HG02610 (cell line): ENCODE data around the gene NTNG1.
"Not testable (repeated sequence)": the region's sequence is repeated elsewhere in the genome, so short reads cannot be mapped to it uniquely, and the experiment has no call there.

Source experiments
- ATAC-seq: cut with Tn5 transposase; IDR thresholded peaks from one replicate; pipeline ENCODE4 v1.9.1; 2021; ENCODE audit warnings: mild to moderate bottlenecking, moderate library complexity; ENCODE audit not compliant: unreplicated experiment

NTNG1 gene

DNA sequence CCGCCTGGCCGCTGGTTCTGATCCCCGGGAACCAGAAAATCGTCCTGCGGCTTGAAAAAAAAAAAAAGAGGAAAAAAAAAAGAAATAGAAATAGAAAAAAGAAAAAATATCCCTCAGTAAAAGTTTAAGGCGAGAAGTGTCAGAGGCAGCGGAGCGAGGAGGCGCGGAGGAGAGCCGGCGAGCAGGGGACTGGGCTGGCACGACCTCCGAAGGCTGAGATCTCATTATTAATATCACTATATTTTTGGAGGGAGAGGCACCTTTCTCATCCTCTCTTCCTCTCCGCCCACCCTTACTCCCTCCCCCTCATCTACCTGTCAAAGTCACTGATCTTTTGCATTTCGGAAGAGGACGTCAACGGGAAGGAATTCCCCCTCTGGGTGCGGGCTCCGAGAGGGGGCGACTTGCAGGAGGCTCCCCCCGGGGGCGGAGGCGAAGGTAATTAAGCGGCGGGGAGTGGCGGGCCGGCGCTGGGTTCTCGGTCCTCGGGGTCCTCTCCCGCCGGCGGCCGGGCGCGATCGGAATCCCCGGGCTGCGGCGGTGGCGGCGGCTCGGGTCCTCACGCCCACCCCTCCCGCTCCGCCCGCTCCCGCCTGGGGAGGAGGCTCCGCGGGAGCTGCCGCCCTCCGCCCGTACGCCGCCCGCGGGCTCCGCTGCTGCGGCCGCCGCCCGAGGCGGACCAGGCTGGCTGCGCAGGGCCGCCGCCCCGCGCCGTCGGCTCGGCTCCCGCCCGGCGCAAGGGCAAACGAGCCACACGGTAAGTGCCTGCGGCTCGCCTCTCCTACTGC, at the start of gene NTNG1:
Gene NTNG1 (plus strand): TSS at position 337 of the 788 bp plus-strand sequence.
- ATAC-seq: peak; percentile 35

DNA sequence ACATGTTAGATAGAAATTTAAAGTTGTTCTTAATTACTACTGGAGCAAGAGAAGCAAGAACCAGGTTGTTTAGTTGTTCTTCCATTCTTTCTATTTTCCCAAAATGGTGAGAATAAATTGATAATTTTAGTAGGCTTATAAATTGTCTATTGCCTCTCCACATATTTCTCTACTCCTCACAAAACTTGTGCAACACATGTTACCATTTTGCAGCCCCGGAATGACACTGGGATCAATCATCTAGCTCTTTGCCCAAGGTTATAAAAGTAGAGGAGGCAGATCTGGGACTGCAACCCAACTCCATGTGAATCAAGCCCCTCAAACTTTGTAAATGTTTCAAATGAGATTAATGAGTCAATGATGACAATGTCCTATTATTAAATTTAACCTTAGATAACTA, 49.4 kb upstream of the NTNG1 start:
- ATAC-seq: no peak

DNA sequence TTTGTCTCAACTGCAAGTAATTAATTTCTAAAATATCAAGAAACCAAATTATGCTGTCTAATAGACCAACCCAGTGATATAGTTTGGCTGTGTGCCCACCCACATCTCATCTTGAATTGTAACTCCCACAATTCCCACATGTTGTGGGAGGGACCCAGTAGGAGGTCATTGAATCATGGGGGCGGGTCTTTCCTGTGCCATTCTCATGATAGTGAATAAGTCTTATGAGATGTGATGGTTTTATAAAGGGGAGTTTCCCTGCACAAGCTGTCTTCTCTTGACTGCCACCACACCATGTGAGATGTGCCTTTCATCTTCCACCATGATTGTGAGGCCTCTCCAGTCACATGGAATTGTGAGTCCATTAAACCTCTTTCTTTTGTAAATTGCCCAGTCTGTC, 47.4 kb upstream of the NTNG1 start:
- not testable (repeated sequence) for ATAC-seq

DNA sequence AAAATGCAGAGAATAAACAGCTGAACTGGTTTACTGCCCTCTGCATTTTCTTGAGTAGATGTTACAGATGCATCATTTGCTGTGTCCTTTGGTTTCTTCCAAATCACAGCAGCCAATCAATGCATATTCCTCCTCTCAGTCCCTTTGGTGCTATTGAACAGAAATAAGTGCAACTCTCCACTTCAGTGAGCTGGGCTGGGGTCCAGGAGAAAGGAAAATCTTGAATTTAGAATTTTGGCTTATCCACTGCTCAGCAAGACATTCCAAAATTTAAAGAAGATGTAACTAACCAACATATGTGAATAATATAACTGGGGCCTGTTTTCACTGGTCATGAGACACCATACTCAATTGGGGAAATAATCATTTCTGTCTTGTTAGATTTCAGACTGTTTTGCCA, 45.2 kb upstream of the NTNG1 start:
- ATAC-seq: no peak

DNA sequence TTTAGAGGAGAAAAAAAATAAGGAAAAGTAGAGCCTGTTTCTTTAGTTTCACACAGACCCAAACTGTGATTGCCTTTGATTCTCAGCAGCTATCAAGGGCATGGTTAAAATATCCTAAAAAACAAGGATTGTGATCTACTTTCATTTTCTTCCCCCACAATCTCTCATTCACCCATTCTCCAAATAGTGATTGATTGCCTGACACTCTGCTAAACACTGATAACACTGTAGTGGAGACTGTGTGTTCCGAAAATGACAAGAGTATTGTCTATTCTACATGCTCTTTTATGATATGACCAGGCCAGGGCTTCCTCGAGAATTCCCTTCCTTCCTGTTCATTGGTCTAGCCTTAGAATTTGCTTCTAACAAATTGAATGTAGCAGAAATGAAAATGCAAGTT, 44.1 kb upstream of the NTNG1 start:
- no peak for ATAC-seq

DNA sequence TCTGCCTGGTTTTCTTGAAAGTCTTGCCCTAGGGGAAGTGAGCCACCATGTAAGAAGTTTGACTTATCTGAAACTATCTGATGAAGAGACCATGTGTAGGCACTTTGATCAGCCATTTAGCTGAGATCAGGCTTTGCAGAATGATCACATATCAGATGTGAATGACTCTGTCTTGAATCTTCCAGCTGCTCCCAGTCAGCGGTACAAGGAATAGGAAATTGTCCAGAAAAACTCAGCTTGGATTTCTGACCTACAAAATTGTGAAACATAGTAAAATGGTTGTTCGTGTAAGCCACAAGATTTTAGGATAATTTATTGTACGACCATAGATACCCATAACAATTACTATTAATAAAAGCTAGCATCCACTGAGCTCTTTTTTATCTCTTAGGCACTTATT, 41.9 kb upstream of the NTNG1 start:
- no peak for ATAC-seq

DNA sequence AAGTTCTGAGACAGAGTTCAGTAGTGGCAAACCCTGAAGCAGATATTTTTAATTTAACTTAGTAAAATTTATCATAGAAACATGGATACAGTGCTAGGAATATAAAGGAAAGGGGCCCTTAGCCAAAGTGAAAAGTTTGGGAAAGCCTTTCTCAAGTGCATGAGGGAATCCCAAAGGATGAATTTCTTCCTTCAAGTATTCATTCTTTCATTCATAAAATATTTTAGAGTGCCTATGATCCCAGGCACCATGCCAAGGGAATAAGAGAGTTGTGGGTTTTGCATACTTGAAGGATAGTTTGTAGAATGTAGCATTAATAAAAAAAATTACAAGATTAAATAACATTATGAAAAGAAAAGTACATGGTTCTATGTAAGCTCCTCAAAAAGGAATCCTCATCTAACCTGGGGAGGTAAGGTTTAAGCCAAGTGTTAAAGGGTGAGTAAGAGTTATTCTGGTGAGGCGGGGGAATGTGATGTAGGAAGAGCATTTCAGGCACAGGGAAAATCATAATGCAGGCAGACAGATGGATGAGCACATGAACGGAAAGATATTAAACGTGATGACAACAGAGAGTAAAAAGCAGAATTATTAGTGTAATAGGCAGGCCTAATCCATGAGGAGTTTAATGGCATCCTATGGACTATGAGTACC, 40.4 kb upstream of the NTNG1 start:
- no peak for ATAC-seq

DNA sequence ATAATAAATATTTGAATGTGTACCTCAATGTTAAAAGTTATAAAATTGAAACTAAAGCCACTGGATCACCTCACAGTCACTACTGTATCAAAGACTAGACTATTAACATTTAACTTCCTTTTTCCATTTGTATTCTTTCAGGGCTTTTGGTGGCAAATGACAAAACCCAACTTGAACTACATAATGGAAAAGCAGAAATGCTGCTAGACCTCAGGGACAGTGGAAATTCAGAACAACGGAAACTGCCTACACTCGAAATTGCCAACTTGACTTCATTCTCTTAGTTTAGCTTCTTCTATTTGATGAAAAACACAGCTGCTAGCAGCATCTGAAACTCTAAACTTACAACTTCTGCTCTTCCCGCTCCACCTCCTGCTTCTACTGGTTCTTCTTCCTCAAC, 34.9 kb upstream of the NTNG1 start:
- ATAC-seq: no peak

DNA sequence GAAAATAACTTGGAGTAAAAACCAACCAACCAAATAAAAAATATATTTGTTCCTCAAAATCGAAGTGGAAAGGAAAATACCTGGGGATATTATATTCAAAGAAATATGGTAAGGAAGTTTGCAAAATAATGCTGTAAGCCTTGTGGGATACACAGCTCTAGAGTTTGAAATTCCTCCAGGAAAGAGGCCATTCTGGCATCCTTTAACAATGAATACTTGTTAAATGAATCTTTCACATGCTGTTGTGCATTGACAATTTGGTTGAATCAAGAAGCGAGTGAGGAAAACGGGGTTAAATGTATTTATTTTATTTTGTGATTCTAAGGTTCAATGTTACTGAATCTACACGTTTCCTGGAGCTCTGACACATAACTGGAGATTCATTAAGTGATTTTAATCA, 30.5 kb upstream of the NTNG1 start:
- ATAC-seq: no peak

DNA sequence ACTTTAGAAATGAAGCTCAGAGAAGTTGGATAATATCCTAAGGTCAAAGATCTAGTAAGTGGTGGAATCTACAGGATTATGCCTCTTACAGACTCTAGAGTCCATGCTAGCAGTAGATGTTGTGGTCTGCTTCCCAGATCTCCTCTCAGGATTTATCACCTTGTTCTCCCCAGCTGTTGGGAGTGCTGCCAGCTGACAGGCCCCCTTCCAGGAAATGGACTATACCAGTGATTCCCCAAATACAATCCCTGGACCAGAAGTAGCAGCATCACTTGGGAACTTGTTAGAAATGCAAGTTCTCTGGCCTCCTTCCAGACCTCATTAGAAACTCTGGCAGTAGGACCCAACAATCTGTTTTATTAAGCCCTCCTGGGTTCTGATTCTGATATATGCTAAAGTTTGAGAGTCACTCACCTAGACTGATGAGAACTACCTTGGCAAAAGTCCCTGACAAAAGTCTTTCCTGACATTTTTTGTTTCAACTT, 24.5 kb upstream of the NTNG1 start:
- ATAC-seq: no peak

DNA sequence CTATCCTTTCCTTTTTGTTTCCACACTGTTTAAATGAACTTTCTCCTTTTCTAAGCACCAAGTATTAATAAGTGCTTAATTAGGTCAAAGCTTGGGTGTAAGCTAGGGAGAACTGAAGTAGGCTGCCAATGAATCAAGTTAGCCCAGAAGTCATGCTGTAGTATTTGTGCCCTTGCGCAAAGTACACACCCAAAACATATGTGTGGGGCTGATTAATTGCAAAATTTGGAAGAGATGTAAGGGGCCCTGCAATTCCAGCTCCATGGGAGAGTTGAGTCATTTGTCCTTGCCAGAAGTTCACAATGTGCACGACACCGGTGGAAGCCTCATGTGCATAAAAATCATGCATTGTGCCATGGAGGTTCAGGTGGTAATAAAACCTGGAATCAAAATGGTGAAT, 18.6 kb upstream of the NTNG1 start:
- ATAC-seq: no peak

DNA sequence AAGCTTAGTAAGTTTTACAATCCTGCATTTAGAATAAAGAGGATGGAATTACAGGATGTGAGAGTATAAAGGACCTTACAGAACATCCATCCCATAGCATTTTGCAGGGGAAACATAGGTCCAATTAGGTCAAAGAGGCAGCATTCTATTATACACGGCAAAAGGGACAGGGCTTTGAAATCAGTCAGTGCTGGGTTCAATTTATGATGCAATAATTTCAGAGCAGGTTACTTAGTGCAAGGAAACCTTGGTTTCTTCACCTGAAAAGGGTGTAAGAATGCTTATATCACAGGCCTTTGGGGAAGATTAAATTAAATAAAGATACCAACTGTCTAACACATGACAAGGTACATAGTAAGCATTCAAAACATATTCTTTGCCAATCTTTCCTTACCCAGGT, 17.1 kb upstream of the NTNG1 start:
- ATAC-seq: no peak

DNA sequence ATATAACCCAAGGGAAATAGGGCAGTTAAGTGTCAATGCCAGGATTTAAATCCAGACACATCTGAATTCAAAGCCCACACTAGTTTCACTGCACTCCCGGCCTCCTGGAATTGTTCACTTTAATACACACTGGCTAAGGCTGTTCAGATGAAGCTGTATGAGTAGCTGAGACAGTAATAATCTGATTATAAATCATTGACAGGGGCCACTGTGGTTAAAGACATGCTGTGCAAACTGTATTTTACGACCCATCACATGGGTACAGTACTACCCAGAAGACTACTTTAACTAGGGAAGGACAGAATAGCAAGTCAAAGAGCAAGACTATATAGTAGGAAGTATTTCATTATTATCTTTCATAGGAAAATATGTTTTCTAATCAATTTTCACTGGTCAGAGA, 16.1 kb upstream of the NTNG1 start:
- ATAC-seq: no peak

DNA sequence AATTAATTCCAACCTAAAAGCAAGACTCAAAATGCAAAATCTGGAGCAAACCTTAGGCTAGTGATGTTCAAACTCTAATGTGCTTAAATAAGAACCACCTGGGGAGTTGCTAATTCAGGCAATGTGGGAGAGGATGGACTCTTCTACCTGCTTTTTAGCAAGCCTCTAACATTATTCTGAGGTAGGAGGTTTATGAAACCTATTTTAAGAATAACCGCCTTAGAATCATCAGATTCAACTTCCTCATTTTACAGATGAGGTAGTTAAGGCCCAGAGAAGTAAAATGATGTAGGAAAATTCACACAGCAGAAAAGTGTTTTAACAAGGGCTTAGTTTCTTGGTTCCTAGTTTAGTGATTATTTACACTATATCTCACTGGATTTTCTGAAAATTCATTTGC, 8.6 kb upstream of the NTNG1 start:
- ATAC-seq: no peak

DNA sequence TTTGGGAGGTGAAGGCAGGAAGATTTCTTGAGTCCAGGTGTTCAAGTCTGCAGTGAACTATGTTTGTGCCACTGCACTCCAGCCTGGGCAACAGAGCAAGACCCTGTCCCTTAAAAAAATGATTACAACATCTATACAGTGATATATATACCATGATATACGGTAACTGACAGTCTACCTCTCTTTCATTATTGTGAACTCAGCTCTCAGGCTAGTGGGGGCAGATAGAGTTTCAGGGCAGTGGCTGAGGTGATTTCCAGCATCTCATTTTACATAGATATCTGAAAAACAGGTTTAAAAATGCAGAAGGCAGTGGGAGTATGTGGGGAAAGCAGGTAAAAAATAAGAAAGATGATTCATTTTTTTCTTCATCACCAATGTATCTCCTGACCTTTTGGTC, 8.1 kb upstream of the NTNG1 start:
- peak; percentile 44 for ATAC-seq

DNA sequence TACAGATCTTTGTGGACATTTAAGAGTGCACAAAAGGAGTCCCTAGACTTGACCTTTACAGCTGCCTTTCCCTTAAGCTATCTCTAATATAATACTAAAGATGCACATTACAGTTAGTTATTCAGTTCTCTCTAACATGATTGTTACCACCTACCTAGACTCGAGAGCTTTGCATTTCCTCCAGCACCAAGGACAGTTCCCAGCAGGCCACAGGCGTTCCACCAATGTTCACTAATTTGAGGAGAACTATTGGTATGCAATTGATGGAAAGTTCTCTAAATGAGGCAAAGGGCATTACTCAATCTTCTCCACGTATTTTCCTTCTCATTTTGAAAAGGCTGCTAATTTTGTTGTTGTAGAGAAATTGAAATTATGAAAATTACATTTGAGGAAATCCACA, 5.4 kb upstream of the NTNG1 start:
- no peak for ATAC-seq

DNA sequence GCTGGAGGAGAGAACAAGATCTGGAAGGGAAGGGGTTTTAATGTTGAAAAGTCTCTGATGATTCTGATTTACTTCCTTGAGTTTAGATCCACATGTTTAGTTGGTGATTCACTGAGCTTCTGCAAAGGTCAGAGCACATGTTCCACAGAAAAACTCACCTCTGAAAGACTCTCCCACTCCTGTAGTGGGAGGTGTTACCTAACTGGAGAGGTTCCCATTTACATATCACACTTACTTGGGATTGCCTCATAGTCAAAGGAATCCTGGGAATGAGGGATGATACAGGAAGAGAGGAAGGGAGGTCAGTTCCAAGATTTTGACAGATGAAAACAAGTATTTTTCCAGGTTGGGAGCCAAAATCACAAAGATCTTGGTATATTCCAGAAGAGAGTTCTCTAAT, 2.7 kb upstream of the NTNG1 start:
- ATAC-seq: no peak

DNA sequence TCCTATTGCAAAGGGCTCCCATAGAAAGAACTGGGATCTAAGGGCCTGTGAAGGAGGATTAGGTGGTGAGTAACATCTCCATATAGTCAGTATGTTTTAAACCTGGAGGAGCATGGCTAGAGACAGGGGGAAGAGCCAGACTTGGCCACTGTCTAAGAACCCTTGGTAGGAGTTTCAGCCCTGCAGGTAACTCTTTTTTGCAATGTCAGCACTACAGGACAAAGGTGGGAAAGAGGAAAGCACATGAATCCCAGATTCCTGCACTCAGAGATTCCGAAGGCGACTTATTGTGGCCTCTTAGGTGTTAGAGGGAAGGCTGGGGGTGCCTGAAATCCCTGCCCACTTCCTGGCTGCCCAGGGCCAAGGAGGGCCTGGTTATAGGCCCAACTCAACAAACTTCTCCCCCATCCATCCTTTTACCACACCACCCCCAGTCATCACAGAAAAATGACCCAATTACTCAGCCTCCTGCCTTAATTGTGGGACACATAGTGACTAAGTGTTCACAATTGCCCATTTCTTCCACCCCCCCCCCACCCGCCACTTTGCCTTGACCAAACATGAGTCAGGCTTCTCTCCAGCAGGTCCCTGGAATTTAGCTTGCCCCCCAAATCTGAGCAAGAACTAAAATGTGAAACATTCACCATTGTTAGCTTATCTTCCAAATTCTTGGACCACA, 1.9 kb upstream of the NTNG1 start:
- no peak for ATAC-seq

DNA sequence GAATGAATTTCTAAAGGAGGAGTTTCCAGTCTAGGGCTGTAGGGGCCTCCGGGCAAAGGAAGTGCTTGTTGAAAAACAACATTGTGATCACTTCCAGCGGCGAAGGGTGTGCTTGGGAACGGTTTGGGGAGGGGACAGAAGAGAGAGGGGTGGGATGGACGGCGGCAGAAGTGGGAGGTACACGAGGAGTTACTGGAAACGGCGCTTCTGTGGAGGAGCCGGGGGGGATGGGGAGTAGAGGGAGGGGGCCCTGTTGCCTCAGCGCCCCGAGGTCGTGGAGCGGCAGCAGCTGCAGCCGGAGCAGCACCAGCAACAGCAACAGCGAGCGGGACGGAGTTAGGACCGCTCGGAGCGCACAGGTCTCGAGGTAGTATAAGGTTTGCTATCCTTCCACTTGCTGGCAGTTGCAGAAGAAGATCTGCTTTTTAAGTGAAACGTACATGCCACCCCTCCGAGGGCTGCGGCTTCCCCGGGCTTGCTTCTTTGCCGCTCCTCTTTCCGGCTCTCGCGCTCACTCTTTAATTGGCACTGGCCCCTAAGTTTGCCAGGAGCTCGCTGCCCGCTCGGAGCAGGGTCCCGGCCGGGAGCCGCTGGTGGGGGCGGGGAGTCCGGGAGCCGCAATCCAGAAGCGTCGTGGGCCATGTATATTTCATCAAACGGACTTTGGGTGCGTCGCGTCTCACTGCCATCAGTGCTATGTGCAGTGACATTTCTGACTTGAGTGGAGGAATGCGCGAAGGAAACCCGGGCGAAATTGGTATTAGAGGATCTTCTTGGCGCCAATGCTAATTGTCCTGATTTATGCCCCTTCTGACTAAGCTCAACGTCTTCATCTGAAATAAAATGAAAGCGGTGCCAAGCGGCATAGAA, 771 bp upstream of the NTNG1 start:
- peak; percentile 41 for ATAC-seq

DNA sequence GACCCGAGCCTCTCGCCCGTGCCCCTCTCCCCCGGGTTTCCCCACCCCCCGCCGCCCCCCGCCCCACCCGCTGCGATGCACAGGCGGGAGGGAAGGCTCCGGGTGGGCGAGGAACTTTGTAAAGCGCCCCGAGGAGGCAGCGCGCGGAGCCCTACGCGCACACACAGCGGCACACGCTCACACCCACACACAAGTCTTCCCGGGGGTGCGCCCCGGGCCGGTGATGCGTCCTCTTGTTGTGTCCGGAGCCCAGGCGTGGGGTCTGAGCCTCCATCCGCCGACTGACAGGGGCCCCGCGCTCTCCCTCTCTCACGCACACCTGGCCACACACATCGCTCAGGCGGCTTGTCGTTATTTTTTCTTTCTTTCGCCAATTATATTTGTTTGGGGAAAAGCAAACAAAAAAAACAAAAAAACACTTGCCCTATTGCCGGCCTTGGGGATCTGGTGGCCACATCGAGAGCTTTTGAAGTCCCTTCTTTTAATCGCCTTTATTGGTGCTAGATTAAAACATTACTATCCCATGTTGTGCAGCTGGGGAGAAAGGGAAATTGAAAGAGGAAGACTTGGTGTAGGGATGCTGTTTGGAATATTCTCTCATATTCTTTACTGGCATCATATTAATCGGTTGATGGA, 770 bp downstream of the NTNG1 start:
- peak; percentile 30 for ATAC-seq

DNA sequence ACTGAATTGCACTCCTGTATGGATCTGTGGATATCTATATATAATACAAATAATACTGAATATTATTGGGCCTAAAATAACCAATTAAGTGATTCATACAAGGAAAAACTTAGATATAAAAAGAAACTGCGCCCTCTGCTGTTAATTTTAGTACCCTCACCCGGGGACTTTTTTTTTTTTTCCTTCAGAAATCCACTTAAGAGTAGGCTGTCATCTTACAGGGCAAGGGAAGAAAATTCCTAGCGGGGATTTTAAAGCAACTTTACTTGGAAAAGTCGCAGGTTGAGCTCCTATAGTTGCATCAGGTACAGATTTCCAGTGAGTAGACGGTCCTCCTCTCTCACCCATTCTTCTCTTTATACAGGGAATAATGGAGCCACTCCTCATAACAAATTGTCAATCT, 1.3 kb downstream of the NTNG1 start:
- ATAC-seq: no peak
